Hematopoietic multipotent progenitor cell treated with erythropoietin and hydrocortisone succinate and interleukin-3 and kit ligand, for 6 days (in vitro differentiated cells): ENCODE data around the gene CDH13.

Experiments used
- DNase-seq: peaks from one replicate; pipeline ENCODE4 v3.0.0-alpha.2; 2015

CDH13 gene

DNA sequence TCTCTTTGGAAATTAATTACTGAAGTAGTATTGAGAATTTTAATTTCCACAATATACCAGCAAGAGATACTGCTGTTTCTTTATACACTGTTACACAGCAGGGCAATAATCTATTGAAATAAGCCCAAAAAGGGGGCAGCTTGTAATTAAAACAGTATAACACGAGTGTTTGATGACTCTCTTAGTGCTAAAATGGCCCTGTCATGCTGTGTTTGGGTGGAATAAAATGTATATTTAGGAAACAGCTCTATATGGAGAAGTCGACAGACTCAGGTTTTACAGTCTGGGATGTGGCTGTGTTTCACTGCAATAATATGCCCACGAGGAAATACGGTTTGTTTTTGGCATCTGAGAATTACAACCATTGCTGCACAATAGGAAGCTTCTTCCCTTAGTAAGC lies 643.3 kb downstream of the CDH13 start:
- no peak for DNase-seq

DNA sequence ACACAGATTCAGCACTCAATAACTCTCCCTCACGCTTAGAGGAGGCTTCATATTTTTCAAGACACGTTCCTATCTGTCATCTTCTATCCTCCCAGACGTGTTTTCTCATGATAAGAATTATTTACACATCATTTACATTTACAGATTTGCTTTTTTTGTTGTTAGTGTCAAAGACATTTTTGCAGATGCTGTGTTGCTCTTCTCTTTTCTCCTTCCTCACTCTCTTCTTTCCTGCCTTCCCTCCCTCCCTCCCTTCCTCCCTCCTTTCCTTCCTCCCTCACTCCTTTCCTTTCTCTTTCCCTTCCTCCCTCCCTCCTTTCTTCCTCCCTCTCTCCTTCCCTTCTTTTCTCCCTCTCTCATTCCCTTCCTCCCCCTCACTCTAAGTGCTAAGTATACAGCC lies 643.9 kb downstream of the CDH13 start:
- DNase-seq, result no peak

DNA sequence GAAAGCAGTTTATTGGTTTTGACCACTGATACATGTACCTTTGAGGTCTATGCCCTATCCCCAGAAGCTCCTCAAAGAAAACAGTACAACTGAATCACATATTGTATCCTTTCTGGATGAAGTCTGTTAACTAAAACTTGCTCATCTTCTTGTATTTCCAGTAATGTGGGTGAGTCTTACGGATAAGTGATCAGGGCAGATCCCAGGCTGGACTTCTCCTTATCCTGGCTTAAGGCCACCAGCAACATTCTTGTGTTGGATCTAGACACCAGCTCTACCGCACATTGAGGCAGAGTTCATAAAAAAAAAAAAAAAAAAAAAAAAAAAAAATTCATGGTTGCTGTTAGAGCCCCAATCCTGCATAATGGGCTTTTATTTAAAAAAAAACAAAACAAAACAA lies 644.4 kb downstream of the CDH13 start:
- DNase-seq, result no peak

DNA sequence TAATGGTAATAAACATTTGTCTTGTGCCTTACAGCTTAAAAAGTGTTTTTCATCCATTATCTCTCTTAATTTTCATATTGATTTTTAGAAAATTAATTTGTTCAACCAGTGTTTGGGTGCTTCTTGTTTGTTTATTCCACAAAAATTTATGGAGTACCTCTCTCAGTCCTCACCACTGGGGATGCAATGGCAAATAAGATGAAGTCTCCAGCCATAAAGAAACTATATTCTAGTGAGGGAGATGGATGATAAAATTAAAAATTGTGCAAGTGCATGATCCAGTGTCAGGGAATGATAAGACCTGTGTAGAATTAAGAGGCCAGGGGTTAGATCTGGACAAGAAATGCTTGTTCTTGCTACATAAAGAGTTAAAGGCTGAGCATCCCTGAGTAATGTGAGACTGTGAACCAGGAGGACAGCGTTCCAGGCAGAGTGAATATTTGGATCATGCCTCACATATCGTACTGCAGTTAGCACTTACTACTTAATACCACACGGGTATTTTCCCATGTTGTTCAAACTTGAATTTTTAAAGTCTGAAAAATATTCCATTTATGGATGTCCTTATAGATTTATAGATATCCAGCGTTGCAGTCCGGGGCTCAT lies 645.3 kb downstream of the CDH13 start:
- DNase-seq, result no peak

- no peak for DNase-seq
Observed at GRCh38 chr16:83272843-83273242, 646.1 kb downstream of the CDH13 start.

DNA sequence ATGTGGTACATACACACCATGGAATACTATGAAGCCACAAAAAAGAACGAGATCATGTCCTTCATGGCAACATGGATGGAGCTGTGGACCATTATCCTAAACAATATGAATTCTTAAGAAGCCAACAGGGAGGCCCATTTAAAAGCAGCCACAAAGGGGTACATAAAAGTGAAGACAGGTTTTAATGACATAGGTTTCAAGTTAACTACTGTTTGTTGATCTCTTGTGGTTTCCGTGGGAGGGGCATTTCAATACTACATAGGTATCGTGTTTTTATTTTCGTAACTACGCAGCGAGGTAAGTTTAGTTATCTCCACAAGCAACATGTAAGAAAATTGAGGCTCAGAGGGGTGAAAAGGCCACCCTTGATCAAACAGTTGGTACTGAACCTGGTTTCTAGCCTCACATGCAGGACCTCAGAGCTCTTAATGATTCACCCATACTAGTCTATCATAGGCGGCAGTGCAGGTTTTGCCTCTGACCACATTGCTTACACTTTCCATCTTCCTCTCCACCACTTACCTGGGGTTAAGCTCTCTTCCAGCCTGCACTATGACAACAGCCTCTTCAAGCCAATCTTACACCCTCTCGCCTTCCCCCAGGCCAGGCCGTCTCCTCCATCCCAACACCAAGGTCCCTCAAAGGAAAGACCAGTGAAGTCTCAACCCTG lies 646.9 kb downstream of the CDH13 start:
- DNase-seq, result no peak

DNA sequence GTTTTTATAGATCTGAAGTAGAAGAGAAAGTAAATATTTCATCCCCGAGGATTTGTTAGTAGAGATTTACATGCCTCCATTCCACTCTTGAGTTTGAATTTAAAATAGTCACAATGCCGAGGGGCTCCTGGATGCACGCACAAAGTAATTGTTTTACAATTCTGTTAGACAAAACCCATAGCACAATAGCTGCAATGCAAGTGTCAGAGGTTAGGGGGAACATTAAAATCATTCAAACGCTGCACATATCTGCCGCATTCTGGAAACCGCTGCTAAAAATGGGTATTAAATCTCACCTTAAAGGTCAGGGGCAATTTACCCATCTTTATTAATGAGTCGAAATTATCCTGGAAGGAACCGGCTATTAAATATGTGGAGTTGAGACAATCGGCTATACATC lies 652.5 kb downstream of the CDH13 start:
- no peak for DNase-seq

- DNase-seq, result no peak
Observed at GRCh38 chr16:83285921-83286320, 659.2 kb downstream of the CDH13 start.

DNA sequence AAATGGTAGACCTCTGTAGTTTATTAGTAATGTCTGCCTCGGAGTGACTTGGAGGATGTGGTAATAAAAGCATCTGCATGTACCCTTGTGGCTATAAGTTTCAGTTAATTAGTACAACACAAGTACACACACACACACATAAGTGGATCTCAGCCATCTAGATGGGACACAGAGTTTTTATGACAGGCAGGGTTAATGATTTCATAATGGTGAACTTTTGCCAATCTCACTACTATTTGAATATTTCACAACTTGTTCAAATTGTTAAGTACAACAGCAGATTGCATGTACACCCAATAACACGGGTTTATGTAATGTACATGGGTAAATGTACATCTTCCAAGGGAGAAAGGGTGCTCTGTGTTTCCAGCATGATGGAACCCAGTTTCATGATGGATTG lies 669.7 kb downstream of the CDH13 start:
- no peak for DNase-seq

DNA sequence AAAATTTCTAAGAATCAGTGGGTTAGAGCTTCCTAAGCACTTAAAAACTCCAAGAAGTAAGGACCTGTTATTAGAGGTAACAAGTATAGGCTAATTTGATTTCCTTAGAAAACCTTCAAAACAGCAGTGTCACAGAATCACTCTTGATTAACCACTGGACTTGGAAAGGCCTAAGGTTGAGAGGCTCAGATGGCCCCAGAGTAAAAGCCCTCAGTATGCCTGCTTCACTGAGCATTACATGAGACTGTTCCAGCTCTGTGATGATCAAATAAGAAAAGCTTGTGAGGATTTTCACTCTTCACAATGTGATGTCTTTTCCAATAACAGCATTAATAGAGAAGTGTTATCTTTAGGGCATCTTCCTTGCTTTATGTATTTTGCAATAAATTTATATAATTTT lies 671.8 kb downstream of the CDH13 start:
- DNase-seq, result no peak

- no peak for DNase-seq
Observed at GRCh38 chr16:83300326-83300725, 673.6 kb downstream of the CDH13 start.

DNA sequence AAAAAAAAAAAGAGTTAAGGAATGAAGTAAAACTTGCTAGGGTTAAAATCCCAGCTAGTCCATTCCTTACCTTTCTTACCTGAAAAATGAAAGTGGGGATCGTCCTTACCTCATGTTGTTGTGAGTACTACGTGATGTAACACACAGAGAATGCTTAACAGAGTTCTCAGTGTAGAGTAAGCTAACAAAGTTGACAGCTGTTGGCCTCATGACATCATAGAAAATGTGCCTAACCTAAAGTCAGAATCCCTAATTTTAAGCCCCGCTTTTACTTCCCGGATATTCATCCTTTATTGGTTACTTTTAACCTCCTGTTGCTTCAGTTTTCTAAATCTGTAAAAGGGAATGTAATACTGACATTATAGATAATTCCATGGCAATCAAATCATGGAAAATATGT lies 675.2 kb downstream of the CDH13 start:
- no peak for DNase-seq

DNA sequence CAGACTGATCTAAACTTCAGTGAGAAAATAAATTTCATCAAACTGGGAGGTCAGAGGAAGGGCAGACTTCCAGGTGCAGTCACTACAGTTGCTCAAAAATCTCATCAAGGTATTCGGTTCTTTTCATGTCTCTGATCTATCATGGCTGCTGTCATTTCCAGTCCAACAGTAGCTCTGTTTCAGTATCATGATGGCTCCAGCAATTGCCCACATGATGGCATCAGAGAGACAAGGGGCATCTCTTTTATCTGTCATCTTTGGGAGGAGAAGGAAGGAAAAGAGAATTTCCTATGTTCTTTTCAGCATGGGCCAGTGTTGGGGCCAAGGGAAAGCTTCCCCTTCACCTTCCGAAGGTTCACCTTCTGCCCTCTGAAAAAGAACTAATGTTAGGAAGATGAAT lies 676.1 kb downstream of the CDH13 start:
- no peak for DNase-seq

DNA sequence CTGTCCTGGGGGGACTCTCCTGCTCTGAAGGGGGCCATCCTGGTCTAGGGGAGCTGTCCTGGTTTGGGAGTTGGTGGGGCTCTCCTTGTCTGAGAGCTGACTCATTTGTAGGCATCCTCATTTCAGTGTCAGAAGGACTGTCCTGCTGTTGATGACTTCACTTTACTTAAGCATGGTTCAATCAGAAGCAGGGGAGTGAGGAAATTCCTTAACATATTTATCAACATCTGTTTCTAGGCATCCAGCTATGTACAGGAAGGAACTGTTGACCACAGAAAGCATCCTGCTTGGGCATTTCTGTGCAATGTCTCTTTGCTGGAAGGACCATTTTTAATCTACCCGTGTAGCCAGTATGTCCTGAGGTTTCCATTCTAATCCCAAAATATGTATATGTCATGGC lies 678.3 kb downstream of the CDH13 start:
- no peak for DNase-seq

DNA sequence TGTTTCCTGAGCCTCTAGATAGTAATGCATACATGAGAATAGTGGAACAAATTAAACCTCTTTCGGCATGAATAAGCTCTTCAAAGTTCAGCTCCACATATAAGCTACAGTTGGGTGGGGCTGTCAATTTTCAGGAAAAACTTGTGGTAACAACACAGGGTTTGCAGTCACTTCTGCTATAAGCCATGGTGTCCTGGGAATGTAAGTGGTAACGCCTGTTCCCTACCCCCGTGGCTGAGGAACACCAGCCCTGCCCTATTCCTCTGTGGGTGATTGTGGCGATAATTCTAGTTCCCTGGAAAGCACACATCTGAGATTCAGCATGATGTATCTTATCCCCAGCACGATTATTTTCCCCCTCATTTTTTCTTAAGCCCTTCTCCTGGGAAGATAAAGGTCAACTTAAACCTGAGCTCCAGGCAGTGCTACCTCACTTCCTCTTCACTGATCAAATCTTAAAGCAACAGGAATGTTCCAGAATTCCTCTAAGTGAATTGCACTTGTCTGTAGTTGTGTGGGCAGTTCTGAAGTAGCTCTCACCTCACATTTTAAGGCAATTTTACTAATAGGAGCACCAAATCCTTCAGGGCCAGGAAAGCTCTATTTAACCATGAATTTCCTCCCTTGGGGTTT lies 680.3 kb downstream of the CDH13 start:
- no peak for DNase-seq

GRCh38 chr16:83307594-83307992 lies 680.8 kb downstream of the CDH13 start:
- DNase-seq, result no peak

DNA sequence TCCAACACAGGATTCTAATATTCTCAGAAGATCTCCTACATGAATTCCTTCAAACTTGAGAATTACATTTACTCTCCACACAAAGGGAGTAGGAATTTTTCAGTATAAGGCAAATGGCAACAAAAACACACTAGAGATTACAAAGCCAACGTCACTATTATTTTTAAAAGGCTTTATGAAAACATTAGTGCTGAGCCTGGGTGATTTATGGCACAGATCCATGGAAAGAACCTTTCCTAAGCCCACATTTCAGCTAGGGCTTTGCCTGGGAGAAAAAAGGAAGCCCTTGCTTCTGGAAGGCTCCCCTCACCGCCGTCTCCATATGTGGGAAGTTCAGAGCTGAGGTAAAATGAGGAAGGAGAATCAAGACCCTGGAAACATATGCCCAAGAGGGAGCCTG lies 681.6 kb downstream of the CDH13 start:
- DNase-seq, result no peak

DNA sequence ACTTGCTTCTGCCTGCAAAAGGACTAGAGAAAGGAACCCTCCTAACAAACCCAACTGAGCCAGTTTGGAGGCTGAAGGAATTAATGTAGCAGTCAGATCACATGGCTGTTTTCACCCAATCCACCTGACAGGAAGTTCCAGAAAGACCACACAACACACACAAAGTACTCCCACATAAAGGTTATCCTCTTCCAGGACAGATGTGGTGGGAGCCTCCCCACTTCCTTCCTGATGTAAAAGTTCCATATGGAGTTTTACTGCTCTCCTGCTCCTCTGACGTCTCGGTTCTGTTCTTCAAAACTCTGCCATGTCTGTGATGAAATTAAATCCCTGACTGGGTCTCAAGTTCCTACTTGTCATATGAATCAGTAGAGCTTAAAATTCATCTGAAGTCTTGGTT lies 684.0 kb downstream of the CDH13 start:
- DNase-seq, result no peak

DNA sequence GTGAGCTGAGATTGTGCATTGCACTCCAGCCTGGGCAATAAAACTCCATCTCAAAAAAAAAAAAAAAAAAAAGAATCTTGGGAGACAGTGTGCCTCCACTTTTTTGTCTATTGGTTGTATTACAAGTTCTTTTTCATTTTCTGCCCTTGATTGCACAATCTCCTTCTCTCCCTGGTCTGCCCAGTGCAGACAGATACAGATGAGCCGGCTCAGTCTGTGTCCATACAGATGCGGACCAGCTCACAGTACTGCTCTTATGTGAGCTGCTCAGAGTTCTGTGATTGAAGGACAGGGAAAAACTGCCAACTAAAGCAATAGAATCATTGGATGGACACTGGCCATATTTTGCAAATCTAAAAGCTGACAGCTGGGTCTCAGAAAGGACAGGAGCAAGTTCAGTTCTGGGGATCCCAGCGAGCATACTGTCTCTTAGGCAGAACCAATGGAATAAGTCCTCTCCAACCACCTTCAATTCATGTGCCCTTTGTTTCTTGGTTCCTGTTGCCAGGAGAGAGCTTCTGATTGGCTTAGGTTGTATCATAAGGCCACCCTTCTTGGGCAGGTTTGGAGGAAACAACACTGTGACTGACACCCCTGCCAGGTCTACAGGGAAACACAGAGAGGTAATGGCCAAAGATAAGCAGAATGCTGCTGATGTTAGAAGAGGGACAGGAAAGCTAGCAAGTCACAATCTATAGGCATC lies 685.4 kb downstream of the CDH13 start:
- no peak for DNase-seq

DNA sequence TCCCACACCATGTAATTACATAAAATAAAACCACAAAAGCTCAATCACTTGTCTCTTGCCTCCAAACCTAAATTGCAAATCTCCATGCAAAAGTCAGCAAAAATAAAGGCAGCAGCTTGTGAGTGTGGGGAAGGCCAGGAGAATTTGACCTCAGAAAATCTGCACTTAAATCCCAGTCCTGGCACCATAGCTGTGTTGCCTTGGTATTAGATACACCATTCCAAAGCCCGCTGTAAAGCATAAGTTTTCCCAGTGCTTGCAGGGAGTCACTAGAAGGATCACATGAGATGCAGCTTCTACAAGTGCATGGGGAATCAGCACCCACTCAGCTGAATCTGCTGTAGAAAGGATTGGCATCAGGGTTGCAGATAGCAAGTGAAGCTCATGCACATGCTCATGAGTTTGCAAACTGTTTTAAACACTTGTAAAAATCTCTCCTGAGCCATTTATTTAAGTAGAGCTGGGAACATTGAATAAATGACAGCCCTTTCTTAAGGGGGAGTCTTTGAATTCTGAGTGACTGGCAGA lies 686.0 kb downstream of the CDH13 start:
- DNase-seq, result no peak

GRCh38 chr16:83315271-83315670 lies 688.5 kb downstream of the CDH13 start:
- no peak for DNase-seq

- DNase-seq, result no peak
Observed at GRCh38 chr16:83316458-83316857, 689.7 kb downstream of the CDH13 start.

DNA sequence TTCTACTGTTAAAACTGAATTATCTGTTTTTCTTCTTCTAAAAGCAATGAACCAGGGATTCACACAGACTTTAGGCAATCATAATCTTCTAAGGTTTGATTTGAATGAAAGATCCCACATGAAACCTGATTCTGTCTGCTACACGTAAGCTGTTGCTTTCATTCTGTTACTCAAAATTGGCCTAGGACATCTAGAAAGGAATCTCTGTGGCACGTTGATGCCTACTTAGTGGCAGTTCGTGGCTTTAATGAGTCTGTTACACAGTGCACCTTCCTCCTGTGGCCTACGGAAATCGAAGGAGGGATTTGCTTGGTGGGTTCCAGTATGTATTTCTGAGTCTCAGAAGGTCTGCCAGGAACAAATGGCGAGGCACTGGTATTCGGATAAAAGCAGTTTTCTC lies 691.6 kb downstream of the CDH13 start:
- DNase-seq, result no peak

DNA sequence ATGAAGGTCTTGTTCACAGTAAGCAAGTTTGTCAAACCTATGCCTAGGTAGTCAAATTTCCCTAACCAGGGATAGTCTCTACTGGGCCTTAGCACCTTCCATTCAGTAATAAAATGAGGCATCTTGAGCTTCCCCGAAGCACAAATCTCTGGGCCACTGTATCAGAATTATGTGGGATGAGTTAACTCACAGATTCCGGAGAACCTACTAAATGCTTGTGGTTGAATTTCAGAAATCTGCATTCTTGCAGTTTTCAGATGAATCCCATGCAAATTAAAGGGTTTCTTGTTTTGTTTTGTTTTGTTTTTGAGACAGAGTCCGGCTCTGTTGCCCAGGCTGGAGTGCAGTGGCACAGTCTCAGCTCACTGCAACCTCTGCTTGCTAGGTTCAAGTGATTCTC lies 702.2 kb downstream of the CDH13 start:
- DNase-seq, result no peak
